HG03571 (cell line): Measurements from ENCODE around the gene PDCD2.
"Not testable (repeated sequence)": the region's sequence is repeated elsewhere in the genome, so short reads cannot be mapped to it uniquely, and the experiment has no call there.

ENCODE experiments used
- ATAC-seq: cut with Tn5 transposase; IDR thresholded peaks from one replicate; pipeline ENCODE4 v1.9.1; 2021; ENCODE audit not compliant: unreplicated experiment

PDCD2 gene

DNA sequence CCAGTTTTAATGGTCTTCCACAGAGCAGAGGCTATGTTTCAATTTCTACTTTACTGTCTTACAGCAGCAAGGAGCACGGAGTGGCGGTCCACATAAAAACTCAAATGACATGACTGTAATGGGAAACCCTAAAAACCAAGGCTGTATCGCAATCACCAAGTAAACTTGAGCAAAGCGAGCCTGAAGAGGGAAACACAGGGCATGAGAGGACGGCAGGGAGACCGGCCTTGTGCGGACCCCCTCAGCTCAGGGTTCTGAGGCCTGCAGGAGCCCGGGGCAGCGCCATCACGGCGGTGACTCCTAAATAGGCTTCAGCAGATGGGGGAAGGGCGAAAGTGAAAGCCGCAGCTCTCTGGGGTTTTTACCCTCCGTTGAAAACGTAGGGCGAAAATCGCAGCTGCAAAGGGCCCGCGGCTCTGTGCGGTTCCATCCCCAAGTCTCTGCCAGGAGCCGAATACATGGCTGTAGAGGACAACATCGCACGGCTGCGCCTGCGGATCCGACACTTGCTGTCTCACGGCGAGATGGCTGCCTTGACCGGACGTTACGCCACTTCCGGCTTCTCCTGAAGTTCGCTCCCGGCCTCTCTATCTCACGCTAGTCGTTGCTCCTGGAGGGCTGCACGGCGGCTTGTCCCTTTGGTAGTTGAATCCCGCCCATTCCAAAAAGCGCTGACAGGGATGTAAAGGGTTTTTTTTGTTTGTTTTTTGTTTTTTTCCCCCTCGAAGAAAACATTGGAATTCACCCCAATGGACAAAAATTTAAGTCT is 31.5 kb downstream of the PDCD2 start, which contains the start of gene PSMB1:
TSS of gene PSMB1 (minus strand) at position 543 of the 769 bp plus-strand sequence. CDS start at position 478, 65 bp downstream.
- ATAC-seq = peak; percentile 59

DNA sequence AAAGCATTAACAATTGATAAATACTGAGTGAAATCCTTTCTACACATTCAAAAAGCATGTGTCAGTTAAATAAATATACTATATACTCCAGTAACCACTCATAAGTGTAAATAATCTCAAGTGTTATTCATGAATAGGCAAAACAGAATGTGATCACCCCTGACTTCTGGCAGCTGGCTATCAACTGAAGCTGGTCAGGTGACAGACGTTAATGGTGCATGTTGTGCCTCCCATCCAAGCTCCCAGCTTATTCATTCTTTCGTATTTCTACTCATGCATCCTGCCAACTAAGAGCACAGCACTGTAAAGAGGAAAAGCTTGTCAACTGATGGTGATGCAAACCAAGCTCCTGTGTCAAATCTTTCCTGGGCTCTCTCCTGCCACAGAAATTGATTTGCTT is 39.0 kb downstream of the PDCD2 start:
- no peak for ATAC-seq

DNA sequence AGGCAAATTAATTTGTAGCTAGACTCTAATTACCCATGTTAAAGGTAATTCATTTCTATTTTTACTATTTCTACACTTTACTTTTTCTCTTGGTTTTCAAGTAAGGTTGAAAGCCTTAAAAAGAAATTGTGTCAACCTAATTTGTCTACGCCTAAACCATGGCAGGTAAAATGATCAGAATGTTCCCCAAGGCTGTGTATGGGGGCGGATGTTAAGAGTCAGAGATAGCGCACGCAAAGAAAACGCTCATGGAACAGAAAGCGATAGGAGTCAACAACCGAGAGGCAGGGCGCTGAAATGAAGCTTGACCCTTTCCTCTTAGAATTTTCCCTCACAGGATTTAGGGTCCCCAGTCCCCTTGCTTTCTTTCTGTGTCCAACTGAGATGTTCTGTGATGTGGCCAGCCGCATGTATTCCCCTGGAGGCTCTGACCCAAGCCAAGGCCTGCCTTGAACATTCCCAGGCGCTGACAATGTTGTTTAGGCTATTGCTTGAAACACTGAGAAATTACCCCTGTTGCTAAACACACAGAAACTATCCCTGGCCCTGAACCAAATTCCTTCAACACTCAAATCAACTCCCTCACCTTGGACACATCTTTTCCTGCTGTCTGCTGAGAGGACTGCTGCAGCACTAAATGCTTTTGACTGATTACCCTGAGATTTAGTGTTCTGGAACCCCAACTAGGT is 42.3 kb downstream of the PDCD2 start:
- no peak for ATAC-seq

DNA sequence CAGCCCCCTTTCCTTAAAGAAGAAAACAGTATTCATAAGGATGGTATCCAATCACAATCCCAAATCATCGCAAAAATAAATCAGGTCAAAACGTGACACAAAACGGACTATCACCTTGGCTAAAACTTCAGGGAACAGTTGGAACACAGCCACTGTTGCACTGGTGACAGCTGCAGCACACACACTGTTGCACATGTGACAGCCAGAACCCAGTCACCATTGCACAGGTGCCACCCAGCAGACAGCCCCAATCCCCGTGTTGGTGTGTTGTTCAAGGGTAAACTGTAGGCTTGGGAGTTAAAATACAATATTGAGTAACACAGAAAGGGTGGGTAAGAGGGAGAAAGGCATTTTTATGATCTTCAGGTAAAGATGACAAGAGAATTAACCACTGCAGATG is 47.1 kb downstream of the PDCD2 start:
- ATAC-seq = no peak

DNA sequence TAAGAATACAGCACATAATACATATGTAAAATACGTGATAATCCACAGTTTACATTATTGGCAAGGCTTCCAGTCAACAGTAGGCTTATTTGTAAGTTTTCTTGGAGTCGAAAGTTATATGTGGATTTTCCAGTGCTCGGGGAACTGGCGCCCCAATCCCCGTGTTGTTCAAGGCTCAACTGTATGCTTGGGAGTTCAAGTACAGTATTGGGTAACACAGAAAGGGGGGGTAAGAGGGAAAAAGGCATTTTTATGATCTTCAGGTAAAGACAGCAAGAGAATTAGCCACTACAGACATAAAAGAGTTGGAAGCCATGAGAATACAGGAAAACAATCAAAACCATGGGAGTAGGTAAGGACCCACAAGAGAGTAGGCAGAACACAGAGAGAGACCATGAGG is 47.8 kb downstream of the PDCD2 start:
- no peak for ATAC-seq

DNA sequence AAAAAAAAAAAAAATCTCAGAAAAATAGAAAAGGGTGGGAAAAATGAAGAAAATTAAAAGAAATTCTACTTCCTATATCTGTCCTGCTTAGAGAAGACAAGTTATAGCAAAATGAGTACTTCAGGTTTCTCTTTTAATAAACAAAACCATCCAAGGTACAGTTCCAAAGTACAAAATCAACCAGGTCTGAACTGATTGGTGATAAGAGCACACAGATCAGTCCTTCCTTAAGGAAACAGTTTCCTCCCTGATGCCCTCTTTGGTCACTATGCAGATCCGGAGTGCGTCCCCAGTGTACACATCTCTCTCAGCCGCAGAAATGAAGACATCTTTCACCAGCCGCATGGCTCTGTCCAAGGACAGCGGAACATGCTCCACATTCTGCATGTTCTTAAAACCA is 49.4 kb downstream of the PDCD2 start:
- ATAC-seq = no peak

DNA sequence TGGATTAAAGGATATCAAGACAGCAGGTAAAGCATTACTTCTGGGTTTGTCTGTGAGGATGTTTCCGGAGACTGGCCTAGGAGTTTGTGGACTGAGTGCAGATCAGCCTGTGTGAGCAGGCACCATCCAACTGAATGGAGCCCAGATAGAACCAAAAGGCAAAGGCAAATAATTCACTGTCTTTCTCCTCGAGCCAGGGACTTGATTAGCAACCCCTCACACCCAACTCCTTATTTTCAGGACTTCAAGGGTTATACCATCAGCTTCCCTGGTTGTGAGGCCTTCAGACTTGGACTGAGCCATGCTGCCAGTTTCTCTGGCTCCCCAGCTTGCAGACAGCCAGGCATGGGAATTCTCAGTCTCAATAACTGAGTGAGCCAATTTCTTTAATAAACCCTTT is 50.6 kb downstream of the PDCD2 start:
- ATAC-seq = no peak

DNA sequence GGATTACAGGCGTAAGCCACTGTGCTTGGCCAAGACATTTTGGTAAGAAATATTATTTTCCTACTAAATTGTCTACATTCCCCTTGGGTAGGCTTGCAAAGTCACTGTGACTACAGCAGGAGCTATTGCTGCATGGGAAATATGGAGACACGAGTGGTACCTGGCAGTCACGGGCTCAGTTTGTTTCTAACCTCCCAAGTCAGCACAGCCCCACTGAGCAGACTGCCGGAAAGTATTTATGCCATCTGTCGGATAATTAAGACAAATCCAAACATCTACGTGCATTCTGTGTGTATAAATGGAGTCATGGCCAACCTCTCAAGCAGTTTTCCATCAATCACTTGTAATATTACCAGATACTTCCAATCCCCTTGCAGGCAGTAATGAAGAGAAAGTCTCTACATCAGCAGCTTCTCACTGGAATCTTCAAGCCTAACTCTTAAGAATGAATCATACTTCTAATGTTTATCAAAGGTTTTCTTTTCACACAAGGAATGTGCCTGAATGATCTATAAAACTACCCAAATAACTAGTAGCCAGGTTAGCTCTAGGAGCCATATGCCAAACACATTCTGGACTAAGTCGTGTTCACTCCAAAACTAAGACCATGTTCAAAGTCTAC is 51.5 kb downstream of the PDCD2 start:
- ATAC-seq = no peak

DNA sequence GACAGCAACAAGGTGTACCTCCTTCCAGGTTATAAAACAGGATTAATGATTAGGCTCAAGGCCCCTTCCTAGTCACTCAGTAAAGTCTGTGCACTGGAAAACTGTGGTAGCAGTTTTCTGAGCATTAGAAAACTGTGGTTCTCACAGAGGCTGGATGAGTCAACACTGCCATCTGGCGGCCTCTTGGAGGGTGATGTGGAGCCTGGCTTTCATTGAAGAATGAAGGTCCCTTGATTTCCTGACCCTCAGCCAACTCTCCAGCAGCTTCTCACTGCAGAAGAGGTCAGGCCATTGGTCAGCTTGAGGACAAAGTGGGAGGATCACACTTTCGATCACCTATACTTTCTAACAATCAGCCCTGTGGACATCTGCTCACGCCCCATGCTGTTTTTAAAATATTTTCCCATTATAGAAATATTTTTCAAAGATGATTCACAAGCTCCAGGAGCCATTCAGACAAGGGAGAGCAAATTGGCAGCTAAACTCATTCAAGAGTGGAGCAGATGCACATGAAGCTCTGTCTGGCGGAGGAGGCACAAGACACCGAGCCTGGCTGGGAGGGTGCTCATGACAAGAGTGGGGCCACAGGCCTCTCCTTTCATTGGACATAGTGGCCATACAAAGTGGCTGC is 54.5 kb downstream of the PDCD2 start:
- peak; percentile 52 for ATAC-seq

DNA sequence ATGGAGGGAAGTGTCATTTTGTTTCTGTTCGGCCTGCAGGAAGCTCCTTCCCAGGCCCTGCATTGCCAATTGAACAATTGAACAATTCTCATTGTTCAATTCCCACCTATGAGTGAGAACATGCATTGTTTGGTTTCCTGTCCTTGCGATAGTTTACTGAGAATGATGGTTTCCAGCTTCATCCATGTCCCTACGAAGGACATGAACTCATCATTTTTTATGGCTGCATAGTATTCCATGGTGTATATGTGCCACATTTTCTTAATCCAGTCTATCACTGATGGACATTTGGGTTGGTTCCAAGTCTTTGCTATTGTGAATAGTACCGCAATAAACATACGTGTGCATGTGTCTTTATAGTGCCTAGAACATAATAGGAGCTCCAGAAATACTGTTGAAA is 56.4 kb downstream of the PDCD2 start:
- ATAC-seq = not testable (repeated sequence)

DNA sequence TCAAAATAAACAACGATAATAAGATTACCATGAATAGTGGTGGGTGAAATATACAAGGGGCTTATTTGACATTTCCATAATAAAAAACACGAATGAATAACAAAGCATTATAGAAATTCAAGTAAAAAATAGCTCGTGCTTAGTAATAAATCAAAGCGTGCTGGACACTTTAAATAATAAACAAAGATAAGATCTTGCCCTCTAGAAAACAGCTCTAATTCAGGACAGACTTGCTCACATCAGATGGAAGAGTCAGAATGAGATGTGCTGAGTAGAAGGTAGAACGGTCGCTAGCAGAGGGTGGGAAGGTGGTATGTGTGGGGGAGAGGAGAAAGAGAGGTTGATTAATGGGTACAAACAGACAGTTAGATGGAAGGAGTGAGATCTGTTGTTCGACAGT is 58.6 kb downstream of the PDCD2 start:
- ATAC-seq = no peak
